GM23338 (cell line): ENCODE results near the gene DCAF17. TPM values are rescaled to one million over a fixed set of nuclear protein-coding genes. Genes with fewer than 3 reads are reported as not detected.

Source experiments
- ATAC-seq: fragments of 200-7000 bp; cut with Tn5 transposase; 3 replicates; pipeline ENCODE4 v1.9.1; 2020
- DNase-seq: peaks from one replicate; pipeline ENCODE4 v3.0.0-alpha.2; 2015; ENCODE audit warnings: low spot score
- H2AFZ ChIP-seq: fragments of 200-600 bp; sonication (generic); 2 replicates; pipeline ENCODE4 v1.8.0; 2016; ENCODE audit warnings: antibody characterized with exemption, mild to moderate bottlenecking, moderate library complexity
- H3F3A ChIP-seq: fragments of 200-600 bp; sonication (generic); replicated peaks from 2 replicates; pipeline ENCODE4 v1.8.0; 2017; ENCODE audit warnings: antibody characterized with exemption, mixed run types, low read depth
- H3K27ac ChIP-seq: fragments of 200-600 bp; sonication (generic); 2 replicates; pipeline ENCODE4 v1.6.1; 2016; ENCODE audit warnings: low read depth
- H3K27me3 ChIP-seq: fragments of 200-600 bp; sonication (generic); 2 replicates; pipeline ENCODE4 v1.8.0; 2016; ENCODE audit warnings: mild to moderate bottlenecking, mixed run types, moderate library complexity; ENCODE audit not compliant: insufficient read depth
- H3K36me3 ChIP-seq: fragments of 200-600 bp; sonication (generic); 2 replicates; pipeline ENCODE4 v1.8.0; 2016; ENCODE audit warnings: mild to moderate bottlenecking; ENCODE audit not compliant: insufficient read depth
- H3K4me1 ChIP-seq: fragments of 200-600 bp; sonication (generic); 2 replicates; pipeline ENCODE4 v1.8.0; 2016; ENCODE audit warnings: mild to moderate bottlenecking, moderate library complexity; ENCODE audit not compliant: insufficient read depth
- H3K4me2 ChIP-seq: fragments of 200-600 bp; sonication (generic); 2 replicates; pipeline ENCODE4 v1.7.1; 2017; ENCODE audit warnings: mixed run types
- H3K4me3 ChIP-seq: fragments of 200-600 bp; sonication (generic); 2 replicates; pipeline ENCODE4 v1.6.1; 2016; ENCODE audit warnings: mixed run types
- H3K79me2 ChIP-seq: fragments of 200-600 bp; sonication (generic); replicated peaks from 2 replicates; pipeline ENCODE4 v1.8.0; 2017; ENCODE audit warnings: mild to moderate bottlenecking; ENCODE audit not compliant: insufficient read depth
- H3K9me2 ChIP-seq: fragments of 200-600 bp; sonication (generic); 2 replicates; pipeline ENCODE4 v1.8.0; 2017; ENCODE audit not compliant: insufficient read depth
- H4K20me1 ChIP-seq: fragments of 200-600 bp; sonication (generic); replicated peaks from 2 replicates; pipeline ENCODE4 v1.8.0; 2017; ENCODE audit warnings: mild to moderate bottlenecking; ENCODE audit not compliant: insufficient read depth
- H3K27ac Mint-ChIP-seq: 2 replicates; pipeline ENCODE4 v1.8.0; 2020; ENCODE audit warnings: inconsistent platforms, mild to moderate bottlenecking, moderate library complexity, mixed read lengths
- H3K27me3 Mint-ChIP-seq: 3 replicates; pipeline ENCODE4 v1.8.0; 2022; ENCODE audit warnings: low read depth, mild to moderate bottlenecking, moderate library complexity, mixed read lengths, inconsistent platforms; ENCODE audit not compliant: insufficient read depth, poor library complexity
- H3K36me3 Mint-ChIP-seq: 3 replicates; pipeline ENCODE4 v1.8.0; 2021; ENCODE audit warnings: low read depth, mild to moderate bottlenecking, inconsistent platforms, moderate library complexity, mixed read lengths
- H3K4me1 Mint-ChIP-seq: 3 replicates; pipeline ENCODE4 v1.8.0; 2020; ENCODE audit warnings: mild to moderate bottlenecking, inconsistent platforms, mixed read lengths
- H3K4me3 Mint-ChIP-seq: 3 replicates; pipeline ENCODE4 v1.8.0; 2021; ENCODE audit warnings: moderate library complexity, mild to moderate bottlenecking, inconsistent platforms, mixed read lengths
- H3K9me3 Mint-ChIP-seq: 3 replicates; pipeline ENCODE4 v1.8.0; 2020; ENCODE audit warnings: moderate library complexity, mild to moderate bottlenecking, inconsistent platforms, mixed read lengths
- CREB1 ChIP-seq: fragments of 250-450 bp; sonication (Bioruptor Pico); IDR thresholded peaks from 2 replicates; pipeline ENCODE4 v1.5.0; 2020; ENCODE audit warnings: low read depth, mild to moderate bottlenecking, moderate library complexity
- CTCF ChIP-seq, 2 experiments: fragments of 200-600 bp in 1 of 2; sonication (generic) in 1 of 2; conservative IDR thresholded peaks; 2 replicates each; pipeline versions ENCODE4 v1.5.1 to v1.6.1; 2016 to 2017; ENCODE audit warnings: antibody characterized with exemption in 2 of 2, low read depth in 2 of 2, mild to moderate bottlenecking in 2 of 2, moderate library complexity in 1 of 2
- ETS1 ChIP-seq: IDR thresholded peaks from 2 replicates; pipeline ENCODE4 v1.6.1; 2016; ENCODE audit warnings: antibody characterized with exemption
- EZH2 ChIP-seq: fragments of 200-600 bp; sonication (generic); IDR thresholded peaks from one replicate; pipeline ENCODE4 v1.8.0; 2017; ENCODE audit warnings: antibody characterized with exemption, mild to moderate bottlenecking, low read depth; ENCODE audit not compliant: unreplicated experiment
- EZH2phosphoT487 ChIP-seq: fragments of 200-600 bp; sonication (generic); IDR thresholded peaks from one replicate; pipeline ENCODE4 v1.8.1; 2018; ENCODE audit warnings: antibody characterized with exemption; ENCODE audit not compliant: unreplicated experiment
- JUNB ChIP-seq: IDR thresholded peaks from one replicate; pipeline ENCODE4 v1.6.1; 2016; ENCODE audit warnings: antibody characterized with exemption; ENCODE audit not compliant: unreplicated experiment
- NANOG ChIP-seq: IDR thresholded peaks from 2 replicates; pipeline ENCODE4 v1.6.1; 2016; ENCODE audit warnings: antibody characterized with exemption, borderline replicate concordance
- POLR2AphosphoS5 ChIP-seq: IDR thresholded peaks from 2 replicates; pipeline ENCODE4 v1.6.1; 2016; ENCODE audit warnings: antibody characterized with exemption, low read depth
- REST ChIP-seq: IDR thresholded peaks from one replicate; pipeline ENCODE4 v1.6.1; 2018; ENCODE audit warnings: antibody characterized with exemption; ENCODE audit not compliant: unreplicated experiment
- STAT1 ChIP-seq: IDR thresholded peaks from one replicate; pipeline ENCODE4 v1.6.1; 2016; ENCODE audit warnings: antibody characterized with exemption; ENCODE audit not compliant: unreplicated experiment
- ZNF114 ChIP-seq: fragments of 250-450 bp; sonication (Bioruptor Pico); IDR thresholded peaks from 2 replicates; pipeline ENCODE4 v1.5.0; 2020; ENCODE audit warnings: mild to moderate bottlenecking, moderate library complexity
- ZNF331 ChIP-seq: fragments of 250-450 bp; sonication (Bioruptor Pico); IDR thresholded peaks from 2 replicates; pipeline ENCODE4 v1.5.0; 2020; ENCODE audit warnings: low read depth, mild to moderate bottlenecking, moderate library complexity
- polyA plus RNA-seq: library from polyadenylated mRNA; unstranded; fragments of >200 nt; fragmentation: Nextera tagmentation; extraction: Ambion mirVana; gene quantifications from 2 replicates; pipeline ENCODE4 v1.2.1, GENCODE V29; 2016
- total RNA-seq: library from RNA; depleted of rRNA; stranded (reverse); fragments of >200 nt; shearing (Covaris generic); gene quantifications from 2 replicates; pipeline ENCODE4 v1.2.3, GENCODE V29; 2014

DCAF17 gene
- total and polyA plus RNA-seq, 2 experiments from 2014 or later = 11.0 to 37.3 TPM

- H3F3A ChIP-seq = no peaks in the 10 kb centered on the region
- peak; percentile 94 for DNase-seq
- H2AFZ ChIP-seq = no peak overlapping the region
- no peak overlapping the region for H3K4me3 Mint-ChIP-seq
- H3K27ac ChIP-seq = no peak overlapping the region
- H3K4me1 ChIP-seq = peaks cover 13% of the 10 kb centered on the region
- no peaks in the 10 kb centered on the region for H4K20me1 ChIP-seq
- TF ChIP-seq POLR2AphosphoS5 (no peak), CTCF (conservative IDR thresholded peaks at IDR 0.05; ENCODE audit: low read depth in 2 of 2) (peak; percentile 93 to 97), STAT1 (no peak), NANOG (no peak), ZNF114 (no peak), CREB1 (no peak), EZH2phosphoT487 (no peak)
- H3K79me2 ChIP-seq = peaks cover 81% of the 10 kb centered on the region
- no peak overlapping the region for H3K4me2 ChIP-seq
- H3K27me3 Mint-ChIP-seq = no peaks in the 10 kb centered on the region
- peaks cover 14% of the 10 kb centered on the region; the same call in 2 of the 3 replicates for H3K36me3 Mint-ChIP-seq
- H3K9me2 ChIP-seq = no peaks in the 10 kb centered on the region
- H3K4me3 ChIP-seq = no peak overlapping the region
- no peaks in the 10 kb centered on the region for H3K27me3 ChIP-seq
- no peaks in the 10 kb centered on the region for H3K36me3 ChIP-seq
- H3K27ac Mint-ChIP-seq = no peak overlapping the region
- no peaks in the 10 kb centered on the region for H3K9me3 Mint-ChIP-seq
- H3K4me1 Mint-ChIP-seq = peaks cover 24% of the 10 kb centered on the region
- ATAC-seq = peak; percentile 100
Measured at GRCh38 chr2:171416009-171416926, 17.8 kb upstream of the DCAF17 start.

- peaks cover 80% of the 10 kb centered on the region for H3K79me2 ChIP-seq
- no peaks in the 10 kb centered on the region for H3K27me3 Mint-ChIP-seq
- TF ChIP-seq CREB1 (no peak), CTCF (conservative IDR thresholded peaks at IDR 0.05; ENCODE audit: low read depth in 2 of 2) (no peak), EZH2 (no peak), ZNF114 (no peak), NANOG (no peak), POLR2AphosphoS5 (no peak), ETS1 (no peak), REST (no peak), JUNB (no peak), ZNF331 (no peak), EZH2phosphoT487 (no peak), STAT1 (no peak)
Measured at GRCh38 chr2:171419333-171419732, 14.7 kb upstream of the DCAF17 start.

More at GRCh38 chr2:171419333-171419732, 14.7 kb upstream of the DCAF17 start:
- Histone ChIP-seq H3K9me2 (0 out of 2 replicates have a peak, but pooled peaks cover 2% of the 10 kb centered on the region), H2AFZ (no peak overlapping the region), H3K4me2 (no peak overlapping the region), H3F3A (no peaks in the 10 kb centered on the region), H3K36me3 (peaks cover 20% of the 10 kb centered on the region), H4K20me1 (no peaks in the 10 kb centered on the region), H3K4me3 (no peak overlapping the region), H3K27ac (no peak overlapping the region), H3K27me3 (no peaks in the 10 kb centered on the region), H3K4me1 (peaks cover 4% of the 10 kb centered on the region; the same call in 1 of the 2 replicates)
- no peak for DNase-seq
- H3K27ac Mint-ChIP-seq = no peak overlapping the region
- peaks cover 14% of the 10 kb centered on the region for H3K4me1 Mint-ChIP-seq
- H3K4me3 Mint-ChIP-seq = no peak overlapping the region
- H3K9me3 Mint-ChIP-seq = peaks cover 21% of the 10 kb centered on the region
- peaks cover 38% of the 10 kb centered on the region for H3K36me3 Mint-ChIP-seq
- no peak for ATAC-seq
